OCI-LY3 (cell line): ENCODE measurements around the gene SCAP.

ENCODE experiments used
- H2AFZ ChIP-seq: fragments of 200-600, 300-600 bp; shearing (Covaris generic); 2 replicates; pipeline ENCODE4 v1.6.0; 2014; ENCODE audit warnings: antibody characterized with exemption, low read depth, low read length
- H3K27ac ChIP-seq: fragments of 200-600, 300-600 bp; sonication (generic); 2 replicates; pipeline ENCODE4 v1.5.1; 2014; ENCODE audit warnings: mild to moderate bottlenecking, low read length, moderate library complexity, mixed read lengths
- H3K27me3 ChIP-seq: fragments of 200-600, 300-600 bp; sonication (generic); 2 replicates; pipeline ENCODE4 v1.6.1; 2014; ENCODE audit warnings: low read depth, low read length, mixed read lengths
- H3K36me3 ChIP-seq: fragments of 200-600, 300-600 bp; sonication (generic); replicated peaks from 2 replicates; pipeline ENCODE3; 2014; ENCODE audit warnings: low read depth, low read length, mixed read lengths
- H3K4me1 ChIP-seq: fragments of 300-600, 200-600 bp; sonication (generic); 2 replicates; pipeline ENCODE4 v1.6.1; 2014; ENCODE audit warnings: low read length, mixed read lengths
- H3K4me2 ChIP-seq: fragments of 200-600, 300-600 bp; sonication (generic); 2 replicates; pipeline ENCODE4 v1.6.1; 2014; ENCODE audit warnings: low read length, mixed read lengths
- H3K4me3 ChIP-seq: fragments of 300-600, 200-600 bp; sonication (generic); 2 replicates; pipeline ENCODE4 v1.5.1; 2014; ENCODE audit warnings: antibody characterized with exemption, mild to moderate bottlenecking, low read length, moderate library complexity
- H3K79me2 ChIP-seq: fragments of 300-600, 200-600 bp; shearing (Covaris generic); 2 replicates; pipeline ENCODE4 v1.6.1; 2014; ENCODE audit warnings: mild to moderate bottlenecking, low read length, mixed read lengths
- H3K9ac ChIP-seq: fragments of 300-600, 200-600 bp; shearing (Covaris generic); 2 replicates; pipeline ENCODE4 v1.6.0; 2014; ENCODE audit warnings: mild to moderate bottlenecking, low read length, moderate library complexity
- H3K9me3 ChIP-seq: fragments of 200-600, 300-600 bp; shearing (Covaris generic); 2 replicates; pipeline ENCODE4 v1.6.1; 2014; ENCODE audit warnings: low read length, mixed read lengths; ENCODE audit not compliant: insufficient read depth
- H4K20me1 ChIP-seq: fragments of 200-600, 300-600 bp; sonication (generic); 2 replicates; pipeline ENCODE4 v1.6.1; 2016; ENCODE audit warnings: low read length, mixed read lengths; ENCODE audit not compliant: insufficient read depth
- EZH2phosphoT487 ChIP-seq: fragments of 200-600 bp; shearing (Covaris generic); IDR thresholded peaks from 2 replicates; pipeline ENCODE4 v1.6.1; 2018; ENCODE audit warnings: antibody characterized with exemption, mixed run types, low read depth
- TF ChIP-seq, protein P1 (sequence below): fragments of 200-600, 300-600 bp; sonication (generic); IDR thresholded peaks from 2 replicates; pipeline ENCODE4 v1.5.1; 2014; ENCODE audit warnings: antibody characterized with exemption, low read length, low read depth

Gene SCAP

DNA sequence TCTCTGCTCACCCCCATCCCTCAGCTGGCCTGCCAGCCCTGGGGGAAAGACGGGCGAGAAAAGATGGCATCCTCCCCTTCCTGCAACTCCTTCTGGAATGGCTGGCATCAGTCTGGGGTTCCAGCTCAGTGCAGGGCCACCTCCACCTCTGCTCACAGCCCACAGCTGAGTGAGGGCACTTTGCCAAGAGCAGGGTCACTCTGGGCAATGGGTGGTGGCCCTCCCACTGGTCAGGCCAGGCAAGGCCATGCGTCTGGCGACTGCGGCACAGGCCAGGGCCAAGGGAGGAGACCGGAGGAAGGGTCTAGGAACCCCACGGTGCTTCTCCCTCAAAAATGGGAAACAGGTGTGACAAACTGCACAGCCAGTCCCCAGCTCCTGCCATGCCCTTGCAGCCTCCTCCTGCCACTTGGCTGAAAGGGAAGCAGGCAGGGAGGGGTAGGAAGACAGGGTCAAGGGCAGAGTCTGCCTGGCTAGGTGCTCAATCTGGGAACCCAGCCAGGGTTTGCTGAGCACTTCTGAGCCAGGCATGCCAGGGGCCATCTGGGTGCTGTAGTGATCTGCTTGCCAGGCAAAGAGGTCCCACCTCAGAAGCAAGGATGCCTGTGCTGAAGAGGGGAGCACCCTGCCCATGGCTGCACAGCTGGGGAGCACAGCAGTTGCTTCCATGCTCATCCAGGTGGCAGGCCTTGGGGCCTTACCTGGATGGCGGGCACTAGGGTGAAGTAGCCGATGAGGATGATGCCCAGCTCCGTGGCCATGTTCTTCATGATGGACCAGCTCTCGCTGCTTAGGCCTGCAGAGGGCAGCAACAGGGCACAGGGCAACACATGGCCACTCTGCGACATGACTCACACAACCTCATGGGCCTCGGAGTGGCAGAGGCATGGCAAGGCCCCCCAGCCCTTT is 53.7 kb downstream of the SCAP start:
- H3K27ac ChIP-seq: peak overlapping the region; percentile 75
- peak overlapping the region; percentile 74 for H2AFZ ChIP-seq
- no peak overlapping the region for H3K4me3 ChIP-seq
- no peaks in the 10 kb centered on the region; the same call in 1 of the 2 replicates for H3K79me2 ChIP-seq
- H3K9me3 ChIP-seq: no peaks in the 10 kb centered on the region
- peaks cover 33% of the 10 kb centered on the region for H3K36me3 ChIP-seq
- TF ChIP-seq, protein P1, sequence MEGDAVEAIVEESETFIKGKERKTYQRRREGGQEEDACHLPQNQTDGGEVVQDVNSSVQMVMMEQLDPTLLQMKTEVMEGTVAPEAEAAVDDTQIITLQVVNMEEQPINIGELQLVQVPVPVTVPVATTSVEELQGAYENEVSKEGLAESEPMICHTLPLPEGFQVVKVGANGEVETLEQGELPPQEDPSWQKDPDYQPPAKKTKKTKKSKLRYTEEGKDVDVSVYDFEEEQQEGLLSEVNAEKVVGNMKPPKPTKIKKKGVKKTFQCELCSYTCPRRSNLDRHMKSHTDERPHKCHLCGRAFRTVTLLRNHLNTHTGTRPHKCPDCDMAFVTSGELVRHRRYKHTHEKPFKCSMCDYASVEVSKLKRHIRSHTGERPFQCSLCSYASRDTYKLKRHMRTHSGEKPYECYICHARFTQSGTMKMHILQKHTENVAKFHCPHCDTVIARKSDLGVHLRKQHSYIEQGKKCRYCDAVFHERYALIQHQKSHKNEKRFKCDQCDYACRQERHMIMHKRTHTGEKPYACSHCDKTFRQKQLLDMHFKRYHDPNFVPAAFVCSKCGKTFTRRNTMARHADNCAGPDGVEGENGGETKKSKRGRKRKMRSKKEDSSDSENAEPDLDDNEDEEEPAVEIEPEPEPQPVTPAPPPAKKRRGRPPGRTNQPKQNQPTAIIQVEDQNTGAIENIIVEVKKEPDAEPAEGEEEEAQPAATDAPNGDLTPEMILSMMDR: peak; percentile 40
- TF ChIP-seq EZH2phosphoT487: no peak
- H3K9ac ChIP-seq: peak overlapping the region; percentile 65; the same call in 1 of the 2 replicates
- no peaks in the 10 kb centered on the region for H3K27me3 ChIP-seq
- peak overlapping the region; percentile 66 for H3K4me2 ChIP-seq
- H4K20me1 ChIP-seq: no peaks in the 10 kb centered on the region
- peaks cover 6% of the 10 kb centered on the region for H3K4me1 ChIP-seq

DNA sequence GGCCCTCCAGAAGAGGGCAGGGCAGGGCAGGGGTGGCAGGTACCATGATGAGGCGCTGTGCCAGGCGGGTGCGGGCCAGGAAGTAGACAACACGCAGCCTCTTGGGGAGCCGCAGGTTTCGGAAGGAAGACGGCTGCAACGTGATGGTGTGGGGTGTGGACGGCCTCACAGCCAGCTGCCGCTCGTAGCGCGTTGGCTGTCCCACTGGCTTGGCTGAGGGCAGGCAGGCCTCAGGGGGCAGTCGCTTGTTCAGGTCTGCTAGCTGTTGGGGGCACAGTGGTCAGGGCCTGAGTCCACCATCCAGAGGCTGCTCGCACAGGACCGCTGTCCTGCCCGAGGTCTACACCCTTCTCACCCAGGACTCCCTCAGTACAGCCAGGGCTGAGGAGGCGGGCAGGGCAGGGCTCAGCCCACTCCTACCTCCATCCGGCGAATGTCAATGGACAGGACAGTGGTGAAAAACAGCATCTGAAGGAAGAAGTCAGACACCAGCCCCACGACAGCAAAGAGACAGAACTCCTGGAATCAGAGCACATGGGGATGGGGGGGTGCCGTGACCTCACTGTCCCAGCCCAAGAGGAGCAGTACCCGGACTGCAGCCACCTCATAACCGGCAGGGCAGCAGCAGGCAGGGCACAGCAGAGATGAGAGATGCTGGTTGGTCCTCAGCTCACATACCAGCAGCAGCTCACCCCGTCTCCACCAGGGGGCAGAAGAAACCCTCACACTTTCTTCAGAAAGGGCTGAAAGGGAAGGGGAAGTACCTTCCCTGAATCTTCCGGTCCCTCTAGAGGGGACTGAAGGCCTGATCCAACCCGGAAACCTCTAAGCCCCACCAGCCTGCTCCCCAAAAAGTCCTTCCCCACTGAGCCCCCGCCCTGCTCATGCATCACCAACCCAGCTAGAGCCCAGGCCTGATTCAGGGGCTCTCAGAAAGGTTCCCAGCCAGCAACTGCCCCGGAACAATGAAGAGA is 54.9 kb downstream of the SCAP start:
- Histone ChIP-seq H3K4me3 (peak overlapping the region; percentile 51), H3K4me1 (peaks cover 6% of the 10 kb centered on the region), H3K36me3 (peaks cover 33% of the 10 kb centered on the region), H3K4me2 (peak overlapping the region; percentile 66), H3K79me2 (no peaks in the 10 kb centered on the region; the same call in 1 of the 2 replicates), H4K20me1 (no peaks in the 10 kb centered on the region), H3K9ac (peak overlapping the region; percentile 65), H3K27me3 (no peaks in the 10 kb centered on the region), H2AFZ (peak overlapping the region; percentile 74), H3K9me3 (no peaks in the 10 kb centered on the region), H3K27ac (peak overlapping the region; percentile 75)
- TF ChIP-seq, protein P1: peak; percentile 94
- no peak for TF ChIP-seq EZH2phosphoT487

DNA sequence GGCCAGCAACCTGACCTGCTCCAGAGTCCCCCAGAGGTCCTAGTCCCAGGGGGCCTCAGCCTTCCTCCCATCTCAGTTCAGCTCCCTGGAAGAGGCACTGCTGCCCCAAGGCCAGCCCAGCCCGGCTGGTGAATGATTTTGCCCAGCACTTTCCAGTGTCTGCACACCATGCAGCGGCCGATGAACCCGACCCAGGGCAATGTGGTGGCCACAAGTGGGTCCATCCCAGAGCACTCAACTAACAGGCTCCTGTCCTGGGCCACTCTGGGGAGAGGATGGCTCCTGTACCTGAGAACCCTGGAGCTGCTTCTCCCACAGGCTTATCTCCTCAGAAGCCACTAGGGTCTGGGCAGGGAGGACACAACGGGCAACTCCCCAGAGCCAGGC is 55.7 kb downstream of the SCAP start:
- Histone ChIP-seq H3K4me2 (no peak overlapping the region), H3K9ac (no peak overlapping the region), H3K4me1 (peaks cover 6% of the 10 kb centered on the region), H3K4me3 (no peak overlapping the region), H3K27ac (no peak overlapping the region), H3K79me2 (no peaks in the 10 kb centered on the region; the same call in 1 of the 2 replicates), H4K20me1 (no peaks in the 10 kb centered on the region; the same call in 1 of the 2 replicates), H2AFZ (no peak overlapping the region), H3K27me3 (no peaks in the 10 kb centered on the region), H3K9me3 (no peaks in the 10 kb centered on the region), H3K36me3 (peaks cover 35% of the 10 kb centered on the region)
- no peak for TF ChIP-seq EZH2phosphoT487
- TF ChIP-seq, protein P1: no peak
